B cell (primary cell): ENCODE results near the gene VOPP1. TPM values are rescaled to one million over a fixed set of nuclear protein-coding genes. Genes with fewer than 3 reads are reported as not detected.

Experiments
- ATAC-seq: fragments of 200-7000 bp; cut with Tn5 transposase; one replicate; pipeline ENCODE4 v1.10.0; 2021; ENCODE audit warnings: low read depth, mild to moderate bottlenecking, moderate number of reproducible peaks, moderate library complexity
- CTCF ChIA-PET: fragments of 350-600 bp; sonication (Branson Sonifier 250); formaldehyde crosslinking; loops from one replicate; lab custom pipeline; 2021; ENCODE audit warnings: antibody characterized with exemption, inconsistent platforms; lab: Charles Lee
- POLR2A ChIA-PET: fragments of 350-600 bp; sonication (Branson Sonifier 250); formaldehyde crosslinking; loops from one replicate; lab custom pipeline; 2021; ENCODE audit warnings: antibody characterized with exemption; lab: Charles Lee
- DNase-seq: peaks from one replicate; pipeline ENCODE4 v3.0.0; 2013
- H2AFZ ChIP-seq: 2 replicates; pipeline ENCODE4 v1.6.1; 2012; ENCODE audit warnings: mild to moderate bottlenecking, low read depth, low read length; ENCODE audit not compliant: insufficient read depth, poor library complexity, severe bottlenecking
- H3K27ac ChIP-seq, 2 donors: 1 replicate in 1 of 2; 2 replicates in 1 of 2; pipeline ENCODE4 v1.5.1; 2012 to 2013; ENCODE audit warnings: low read length in 2 of 2, mild to moderate bottlenecking in 2 of 2, moderate library complexity in 1 of 2
- H3K27me3 ChIP-seq, 4 experiments: fragments of 200-600 bp in 1 of 4; sonication (generic) in 1 of 4; replicated peaks in 1 of 4; 1 replicate in 2 of 4; 2 replicates in 2 of 4; pipeline versions ENCODE4 v1.6.1 to v1.7.0; 2013 to 2016; ENCODE audit warnings: low read length in 3 of 4, mild to moderate bottlenecking in 2 of 4, mixed read lengths in 1 of 4, moderate library complexity in 1 of 4; ENCODE audit not compliant: insufficient read depth in 4 of 4, control insufficient read depth in 3 of 4; ENCODE audit errors: control extremely low read depth in 1 of 4
- H3K36me3 ChIP-seq, 2 experiments: replicated peaks in 1 of 2; 1 replicate in 1 of 2; 2 replicates in 1 of 2; pipeline versions ENCODE4 v1.6.1 to v1.7.1; 2013; ENCODE audit warnings: low read length in 1 of 2; ENCODE audit not compliant: insufficient read depth in 2 of 2, control insufficient read depth in 1 of 2; ENCODE audit errors: control extremely low read depth in 1 of 2, extremely low read depth in 1 of 2
- H3K4me1 ChIP-seq, 2 donors: fragments of 200-600 bp in 1 of 2; sonication (generic) in 1 of 2; 1 replicate in 1 of 2; 2 replicates in 1 of 2; pipeline versions ENCODE4 v1.5.1 to v1.6.1; 2013 to 2017; ENCODE audit warnings: low read length in 2 of 2; ENCODE audit not compliant: control insufficient read depth in 2 of 2, insufficient read depth in 2 of 2
- H3K4me2 ChIP-seq: replicated peaks from 2 replicates; pipeline ENCODE3; 2012; ENCODE audit warnings: mild to moderate bottlenecking, low read depth, low read length; ENCODE audit not compliant: poor library complexity, severe bottlenecking
- H3K4me3 ChIP-seq, 5 experiments: fragments of 200-600 bp in 1 of 5; sonication (generic) in 1 of 5; 1 replicate in 3 of 5; 2 replicates in 2 of 5; pipeline versions ENCODE4 v1.5.1 to v1.7.0; 2011 to 2016; ENCODE audit warnings: low read length in 4 of 5, mild to moderate bottlenecking in 4 of 5, low read depth in 2 of 5, control low read depth in 1 of 5, moderate library complexity in 1 of 5; ENCODE audit not compliant: insufficient read depth in 1 of 5; ENCODE audit errors: control extremely low read depth in 1 of 5, extremely low read depth in 1 of 5
- H3K79me2 ChIP-seq: fragments of 200-600 bp; sonication (generic); one replicate; pipeline ENCODE4 v1.6.0; 2016; ENCODE audit warnings: low read length; ENCODE audit not compliant: control insufficient read depth, insufficient read depth
- H3K9ac ChIP-seq: fragments of 200-600 bp; sonication (generic); 2 replicates; pipeline ENCODE4 v1.6.1; 2017; ENCODE audit warnings: mild to moderate bottlenecking, low read length, moderate library complexity
- H3K9me3 ChIP-seq, 3 donors: one replicate each; pipeline versions ENCODE4 v1.6.1 to v1.7.1; 2013; ENCODE audit warnings: low read length in 2 of 3; ENCODE audit not compliant: control insufficient read depth in 2 of 3, insufficient read depth in 1 of 3; ENCODE audit errors: control extremely low read depth in 1 of 3
- H4K20me1 ChIP-seq: 2 replicates; pipeline ENCODE4 v1.6.0; 2012; ENCODE audit warnings: mild to moderate bottlenecking, low read length; ENCODE audit not compliant: insufficient read depth, control insufficient read depth, poor library complexity, severe bottlenecking
- H3K27ac Mint-ChIP-seq: one replicate; pipeline ENCODE4 v1.8.0; 2021; ENCODE audit warnings: mixed read lengths
- H3K27me3 Mint-ChIP-seq: one replicate; pipeline ENCODE4 v1.8.0; 2021; ENCODE audit warnings: mixed read lengths
- H3K4me1 Mint-ChIP-seq: one replicate; pipeline ENCODE4 v1.8.0; 2021; ENCODE audit warnings: mixed read lengths
- H3K4me3 Mint-ChIP-seq: one replicate; pipeline ENCODE4 v1.8.0; 2021; ENCODE audit warnings: mixed read lengths
- H3K9me3 Mint-ChIP-seq: one replicate; pipeline ENCODE4 v1.8.0; 2022; ENCODE audit warnings: mixed read lengths; ENCODE audit not compliant: insufficient read depth
- EZH2 ChIP-seq: IDR thresholded peaks from 2 replicates; pipeline ENCODE4 v1.6.1; 2012; ENCODE audit warnings: borderline replicate concordance, low read depth, mild to moderate bottlenecking, moderate library complexity, low read length; ENCODE audit not compliant: insufficient read depth, poor library complexity, severe bottlenecking
- WGBS: methylation state at CpG from one replicate; pipeline ENCODE4 v1.1.5; 2013; ENCODE audit warnings: missing lambda C conversion rate; ENCODE audit not compliant: insufficient coverage; 5-methylcytosine and 5-hydroxymethylcytosine counted together
- intact Hi-C: fragments of 100-400 bp; cut with micrococcal nuclease; formaldehyde crosslinking; loops from one replicate; pipeline ENCODE4 v1.10.0; 2022
- polyA plus RNA-seq: library from polyadenylated mRNA; depleted of rRNA; stranded (reverse); fragments of >200 nt; gene quantifications from 2 replicates; pipeline ENCODE4 v1.2.3, GENCODE V29; 2012
- total RNA-seq, 2 donors: library from RNA; stranded (reverse); fragments of 120-200 nt in 1 of 2; gene quantifications; 1 replicate in 1 of 2; 2 replicates in 1 of 2; pipeline versions ENCODE4 v1.2.3 to v1.2.4, GENCODE V29; 2013 to 2022
- TF ChIP-seq, protein P1 (sequence below): fragments of 200-600 bp; IDR thresholded peaks from one replicate; pipeline ENCODE4 v1.8.0; 2022; ENCODE audit warnings: antibody characterized with exemption, mild to moderate bottlenecking

The VOPP1 gene
- total and polyA plus RNA-seq, 2 donors (not counting 1 experiment from before 2014, with no cell fraction given): 53.2 to 256 TPM

DNA sequence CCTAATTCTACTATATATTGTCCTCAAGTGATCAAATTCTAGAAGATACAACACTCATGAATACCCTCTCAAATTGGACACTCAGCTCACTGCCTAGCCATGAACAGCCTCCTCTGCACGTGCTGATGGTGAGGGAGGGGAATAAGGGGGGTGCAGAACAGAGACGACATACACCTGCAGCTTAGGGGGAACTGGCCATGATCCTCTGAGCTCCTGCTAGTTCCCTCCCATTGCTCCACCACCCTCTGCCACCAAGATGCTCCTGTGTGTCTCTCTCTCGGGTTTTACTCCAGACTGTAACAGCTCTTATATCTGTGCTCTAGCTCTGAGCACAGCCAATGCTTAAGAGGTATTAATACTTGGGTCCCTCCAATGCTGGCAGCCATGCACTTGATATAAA is 70.7 kb downstream of the VOPP1 start:
- no peak for DNase-seq
- Histone ChIP-seq H3K36me3 (peaks cover 5 to 55% of the 10 kb centered on the region in 2 experiments), H4K20me1 (peaks cover 60% of the 10 kb centered on the region), H3K4me2 (no peak overlapping the region), H3K9me3 (no peaks in the 10 kb centered on the region), H3K4me3 (no peak overlapping the region), H3K27me3 (no peaks in the 10 kb centered on the region), H2AFZ (no peak overlapping the region), H3K27ac (no peak overlapping the region), H3K4me1 (peaks cover 14 to 20% of the 10 kb centered on the region in 2 donors), H3K9ac (no peak overlapping the region), H3K79me2 (peaks cover 91% of the 10 kb centered on the region)
- TF ChIP-seq, protein P1, sequence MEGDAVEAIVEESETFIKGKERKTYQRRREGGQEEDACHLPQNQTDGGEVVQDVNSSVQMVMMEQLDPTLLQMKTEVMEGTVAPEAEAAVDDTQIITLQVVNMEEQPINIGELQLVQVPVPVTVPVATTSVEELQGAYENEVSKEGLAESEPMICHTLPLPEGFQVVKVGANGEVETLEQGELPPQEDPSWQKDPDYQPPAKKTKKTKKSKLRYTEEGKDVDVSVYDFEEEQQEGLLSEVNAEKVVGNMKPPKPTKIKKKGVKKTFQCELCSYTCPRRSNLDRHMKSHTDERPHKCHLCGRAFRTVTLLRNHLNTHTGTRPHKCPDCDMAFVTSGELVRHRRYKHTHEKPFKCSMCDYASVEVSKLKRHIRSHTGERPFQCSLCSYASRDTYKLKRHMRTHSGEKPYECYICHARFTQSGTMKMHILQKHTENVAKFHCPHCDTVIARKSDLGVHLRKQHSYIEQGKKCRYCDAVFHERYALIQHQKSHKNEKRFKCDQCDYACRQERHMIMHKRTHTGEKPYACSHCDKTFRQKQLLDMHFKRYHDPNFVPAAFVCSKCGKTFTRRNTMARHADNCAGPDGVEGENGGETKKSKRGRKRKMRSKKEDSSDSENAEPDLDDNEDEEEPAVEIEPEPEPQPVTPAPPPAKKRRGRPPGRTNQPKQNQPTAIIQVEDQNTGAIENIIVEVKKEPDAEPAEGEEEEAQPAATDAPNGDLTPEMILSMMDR: no peak
- no peak for TF ChIP-seq EZH2
- intact Hi-C loops: no loop called here
- ATAC-seq: no peak
- Mint-ChIP-seq H3K4me1 (peaks cover 53% of the 10 kb centered on the region), H3K9me3 (no peaks in the 10 kb centered on the region), H3K4me3 (no peak overlapping the region), H3K27ac (peak overlapping the region; percentile 13), H3K27me3 (no peaks in the 10 kb centered on the region)
- CTCF ChIA-PET: interaction anchor here (0.9 to 1.5 kb wide), 3 partner anchors 31 to 37 kb away, joined by 3 to 4 read pairs (median 3); no protein-coding TSS in a partner anchor
- POLR2A ChIA-PET: interaction anchor here (0.5 kb wide), 1 partner anchor 60 kb away, joined by 4 read pairs; no protein-coding TSS in a partner anchor
- no CpG with 5 or more reads among the region's 3 CpGs for WGBS

DNA sequence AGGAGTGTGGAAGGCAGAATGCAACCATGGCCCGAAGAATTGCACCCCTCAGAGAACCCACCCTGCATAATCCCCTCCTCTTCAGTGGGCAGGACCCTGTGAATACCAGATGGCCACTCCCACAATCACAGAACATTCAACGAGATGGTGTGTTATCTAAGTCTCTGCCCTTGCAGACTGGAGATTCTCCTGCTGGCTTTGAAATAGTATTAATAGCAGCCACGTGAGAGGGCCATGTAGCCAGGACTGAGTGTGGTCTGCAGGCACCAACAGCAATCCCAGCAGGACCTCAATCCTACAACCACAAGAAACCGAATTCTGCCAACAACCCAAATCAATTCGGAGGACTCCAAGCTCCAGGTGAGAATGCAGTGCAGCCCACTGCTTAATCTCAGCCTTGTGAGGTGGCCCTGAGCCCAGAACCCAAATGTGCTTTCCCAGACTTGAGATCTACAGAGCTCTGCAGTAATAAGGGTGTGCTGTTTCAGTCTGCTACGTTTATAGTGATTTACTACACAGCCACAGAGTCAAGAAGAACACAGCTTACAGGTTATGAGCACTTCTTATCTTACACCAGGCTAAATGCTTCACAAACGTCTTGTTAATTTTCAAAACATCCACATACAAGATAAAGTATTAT is 72.1 kb downstream of the VOPP1 start:
- Mint-ChIP-seq H3K4me3 (no peak overlapping the region), H3K4me1 (peaks cover 46% of the 10 kb centered on the region), H3K27me3 (no peaks in the 10 kb centered on the region), H3K27ac (peak overlapping the region; percentile 51), H3K9me3 (no peaks in the 10 kb centered on the region)
- TF ChIP-seq, protein P1: no peak
- TF ChIP-seq EZH2: no peak
- peaks cover 14% of the 10 kb centered on the region in 2 donors for H3K4me1 ChIP-seq
- H3K4me3 ChIP-seq: no peak overlapping the region
- H3K9me3 ChIP-seq: no peaks in the 10 kb centered on the region
- no peak overlapping the region for H2AFZ ChIP-seq
- H3K27me3 ChIP-seq: no peaks in the 10 kb centered on the region
- ChIA-PET CTCF (interaction anchor here (0.5 kb wide), 1 partner anchor 22 kb away, joined by 3 read pairs; no protein-coding TSS in a partner anchor), POLR2A (no interaction called here)
- peaks cover 5 to 64% of the 10 kb centered on the region in 2 experiments for H3K36me3 ChIP-seq
- H3K27ac ChIP-seq: no peak overlapping the region
- intact Hi-C loops: no loop called here
- no peak overlapping the region for H3K9ac ChIP-seq
- ATAC-seq (no peak), DNase-seq (no peak)
- WGBS: 81% methylated on average over 5 of the region's 7 CpGs
- peaks cover 60% of the 10 kb centered on the region for H4K20me1 ChIP-seq
- peaks cover 82% of the 10 kb centered on the region for H3K79me2 ChIP-seq
- H3K4me2 ChIP-seq: no peak overlapping the region
